GM12878 (cell line): ENCODE data around the gene TNFRSF8. TPM values are rescaled to one million over a fixed set of nuclear protein-coding genes. Genes with fewer than 3 reads are reported as not detected.

Experiments used
- ATAC-seq: fragments of 200-7000 bp; cut with Tn5 transposase; 3 replicates; pipeline ENCODE4 v1.9.1; 2020; ENCODE audit warnings: mild to moderate bottlenecking, moderate library complexity
- BruUV-seq: library from RNA; stranded (reverse); fragments of 400-500 nt; replicated peaks from 2 replicates; lab custom pipeline; 2021; lab: Mats Ljungman, UMichigan
- CTCF ChIA-PET: fragments of 300-600 bp; sonication (Branson Sonifier 250); formaldehyde crosslinking; extraction: SDS; loops from one replicate; lab custom pipeline; 2021; ENCODE audit warnings: inconsistent platforms; lab: Yijun Ruan, JAX
- POLR2A ChIA-PET: fragments of 350-600 bp; formaldehyde crosslinking; extraction: SDS; loops from one replicate; lab custom pipeline; 2021; ENCODE audit warnings: inconsistent platforms; lab: Charles Lee
- RAD21 ChIA-PET: fragments of 300-600 bp; sonication (Branson Sonifier 250); formaldehyde crosslinking; loops from one replicate; lab custom pipeline; 2023; ENCODE audit warnings: antibody characterized with exemption; ENCODE audit not compliant: unreplicated experiment; lab: Charles Lee
- SMC1A ChIA-PET: fragments of 300-600 bp; sonication (Branson Sonifier 250); formaldehyde crosslinking; loops from one replicate; lab custom pipeline; 2023; ENCODE audit not compliant: unreplicated experiment, uncharacterized antibody; lab: Charles Lee
- DNase-seq: peaks from one replicate; pipeline ENCODE4 v3.0.0-alpha.2; 2011; ENCODE audit warnings: low read depth, low spot score
- FAIRE-seq: peaks from 3 replicates; lab custom pipeline; 2011; peaks lifted over from hg19 to GRCh38; lab: Jason Lieb, UNC
- H2AFZ ChIP-seq: 2 replicates; pipeline ENCODE4 v1.6.0; 2011; ENCODE audit warnings: low read depth, low read length, control low read depth; ENCODE audit not compliant: control insufficient read depth
- H3K27ac ChIP-seq: 2 replicates; pipeline ENCODE4 v1.5.1; 2011; ENCODE audit warnings: control low read depth; ENCODE audit not compliant: control insufficient read depth, insufficient read depth
- H3K27me3 ChIP-seq, 2 experiments: replicated peaks in 1 of 2; 2 replicates each; pipeline versions ENCODE4 v1.6.0 to v1.6.1; 2011; ENCODE audit warnings: low read length in 1 of 2; ENCODE audit not compliant: control insufficient read depth in 2 of 2, insufficient read depth in 2 of 2
- H3K36me3 ChIP-seq, 2 experiments: 2 replicates each; pipeline ENCODE4 v1.5.1; 2011; ENCODE audit warnings: low read length in 1 of 2; ENCODE audit not compliant: control insufficient read depth in 2 of 2, insufficient read depth in 2 of 2
- H3K4me1 ChIP-seq: 2 replicates; pipeline ENCODE4 v1.6.1; 2011; ENCODE audit warnings: mild to moderate bottlenecking, low read length, moderate library complexity, mixed read lengths; ENCODE audit not compliant: control insufficient read depth, insufficient read depth
- H3K4me2 ChIP-seq: 2 replicates; pipeline ENCODE4 v1.6.0; 2011; ENCODE audit warnings: control low read depth; ENCODE audit not compliant: control insufficient read depth, insufficient read depth
- H3K4me3 ChIP-seq: fragments of 200-600 bp; sonication (generic); 2 replicates; pipeline ENCODE4 v1.5.1; 2016
- H3K79me2 ChIP-seq: 2 replicates; pipeline ENCODE4 v1.6.0; 2011; ENCODE audit warnings: low read length; ENCODE audit not compliant: control insufficient read depth, insufficient read depth
- H3K9ac ChIP-seq: 2 replicates; pipeline ENCODE4 v1.8.0; 2011; ENCODE audit warnings: low read length, control low read depth, mixed read lengths; ENCODE audit not compliant: control insufficient read depth, insufficient read depth
- H3K9me3 ChIP-seq: replicated peaks from 3 replicates; pipeline ENCODE4 v1.5.1; 2011; ENCODE audit warnings: mild to moderate bottlenecking, low read length; ENCODE audit not compliant: control insufficient read depth, insufficient read depth
- H4K20me1 ChIP-seq: 2 replicates; pipeline ENCODE4 v1.6.0; 2011; ENCODE audit not compliant: control insufficient read depth, insufficient read depth
- CTCF ChIP-seq, 3 experiments: IDR thresholded peaks in 2 of 3; conservative IDR thresholded peaks in 1 of 3; 2 replicates each; pipeline ENCODE4 v1.5.1; 2011; ENCODE audit warnings: low read depth in 3 of 3, low read length in 3 of 3, mild to moderate bottlenecking in 3 of 3, control low read depth in 2 of 3, moderate library complexity in 2 of 3, inconsistent platforms in 1 of 3, mixed read lengths in 1 of 3; ENCODE audit not compliant: control insufficient read depth in 2 of 3, insufficient read depth in 1 of 3; ENCODE audit errors: extremely low read depth in 1 of 3
- ZNF384 ChIP-seq: IDR thresholded peaks from 2 replicates; pipeline ENCODE4 v1.6.1; 2012; ENCODE audit warnings: low read depth, mild to moderate bottlenecking, low read length, improper control_type of control experiment, borderline replicate concordance
- WGBS: methylation state at CpG from one replicate; pipeline ENCODE4 v1.1.6; 2016; ENCODE audit warnings: low lambda C conversion rate; ENCODE audit not compliant: insufficient replicate concordance, insufficient coverage; ENCODE audit errors: missing lambda C conversion rate; 5-methylcytosine and 5-hydroxymethylcytosine counted together
- in situ Hi-C: fragments of 300-500 bp; cut with MboI; formaldehyde crosslinking; loops from 9 replicates; pipeline ENCODE4 v1.14.3; 2018; ENCODE audit warnings: mixed read lengths
- intact Hi-C: fragments of 100-400 bp; cut with micrococcal nuclease; formaldehyde crosslinking; loops from one replicate; pipeline ENCODE4 v1.14.2; 2022; ENCODE audit not compliant: unreplicated experiment
- polyA plus RNA-seq, 11 experiments: library from polyadenylated mRNA; depleted of rRNA in 4 of 11; unstranded in 6 of 11; stranded (reverse) in 5 of 11; fragments of >200 nt; fragmentation: Nextera tagmentation in 4 of 11; fragmentation: Illumina TruSeq in 1 of 11; extraction: Ambion mirVana in 4 of 11; extraction: Trizol in 1 of 11; gene quantifications; 1 replicate in 1 of 11; 2 replicates in 10 of 11; pipeline versions ENCODE4 v1.2.1 to v1.2.3, GENCODE V29; 2011 to 2016; ENCODE audit warnings: inconsistent platforms in 2 of 11, missing spikeins in 2 of 11, low read depth in 1 of 11
- total RNA-seq, 4 experiments: library from RNA; depleted of rRNA in 3 of 4; stranded (reverse); fragments of >200 nt in 3 of 4; fragmentation: Illumina TruSeq in 1 of 4; extraction: Trizol in 1 of 4; gene quantifications; 2 replicates each; pipeline versions ENCODE4 v1.2.1 to v1.2.3, GENCODE V29; 2013 to 2021
- TF ChIP-seq, protein P1 (sequence below): fragments of 450-650 bp; conservative IDR thresholded peaks from 2 replicates; pipeline ENCODE4 v1.6.1; 2017; ENCODE audit warnings: mild to moderate bottlenecking, moderate library complexity

TNFRSF8 gene
- total and polyA plus RNA-seq, 10 of the 15 experiments (the other 5 are each of a cell fraction or from before 2014, with no cell fraction given): 9.8 to 114 (median 58.8) TPM

GRCh38 chr1:12014141-12014991 lies 48.7 kb upstream of the TNFRSF8 start:
- 86% methylated on average over 16 of the region's 16 CpGs for WGBS
- FAIRE-seq: no peak

More at GRCh38 chr1:12014141-12014991, 48.7 kb upstream of the TNFRSF8 start:
- SMC1A ChIA-PET: no interaction called here
- Histone ChIP-seq H3K4me3 (no peak overlapping the region), H3K27me3 (no peaks in the 10 kb centered on the region), H2AFZ (no peak overlapping the region), H3K9ac (no peak overlapping the region), H3K36me3 (peaks cover 11 to 17% of the 10 kb centered on the region in 2 experiments; a peak in 3 of 4 replicates), H3K27ac (no peak overlapping the region), H3K79me2 (no peaks in the 10 kb centered on the region; the same call in 1 of the 2 replicates), H4K20me1 (no peaks in the 10 kb centered on the region), H3K4me1 (no peaks in the 10 kb centered on the region), H3K9me3 (no peaks in the 10 kb centered on the region), H3K4me2 (no peak overlapping the region)
- intact Hi-C loops (no loop called here), in situ Hi-C loops (no loop called here)
- ATAC-seq (no peak), DNase-seq (no peak)
- POLR2A ChIA-PET: interaction anchor here (0.9 kb wide), 1 partner anchor 17 kb away, joined by 4 read pairs; no protein-coding TSS in a partner anchor
- TF ChIP-seq ZNF384 (0 out of 2 replicates have a peak, but pooled peaks have one; percentile 17), CTCF (IDR thresholded peaks at IDR 0.05 in 2 of 3, conservative IDR thresholded peaks at IDR 0.05 in 1 of 3; ENCODE audit: control insufficient read depth in 2 of 3, extremely low read depth in 1 of 3, insufficient read depth in 1 of 3, low read depth in 3 of 3, low read length in 3 of 3) (peak in 1 of 3 experiments; percentile 3; a peak in 1 of 6 replicates)
- TF ChIP-seq, protein P1, sequence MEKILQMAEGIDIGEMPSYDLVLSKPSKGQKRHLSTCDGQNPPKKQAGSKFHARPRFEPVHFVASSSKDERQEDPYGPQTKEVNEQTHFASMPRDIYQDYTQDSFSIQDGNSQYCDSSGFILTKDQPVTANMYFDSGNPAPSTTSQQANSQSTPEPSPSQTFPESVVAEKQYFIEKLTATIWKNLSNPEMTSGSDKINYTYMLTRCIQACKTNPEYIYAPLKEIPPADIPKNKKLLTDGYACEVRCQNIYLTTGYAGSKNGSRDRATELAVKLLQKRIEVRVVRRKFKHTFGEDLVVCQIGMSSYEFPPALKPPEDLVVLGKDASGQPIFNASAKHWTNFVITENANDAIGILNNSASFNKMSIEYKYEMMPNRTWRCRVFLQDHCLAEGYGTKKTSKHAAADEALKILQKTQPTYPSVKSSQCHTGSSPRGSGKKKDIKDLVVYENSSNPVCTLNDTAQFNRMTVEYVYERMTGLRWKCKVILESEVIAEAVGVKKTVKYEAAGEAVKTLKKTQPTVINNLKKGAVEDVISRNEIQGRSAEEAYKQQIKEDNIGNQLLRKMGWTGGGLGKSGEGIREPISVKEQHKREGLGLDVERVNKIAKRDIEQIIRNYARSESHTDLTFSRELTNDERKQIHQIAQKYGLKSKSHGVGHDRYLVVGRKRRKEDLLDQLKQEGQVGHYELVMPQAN: no peak
- CTCF ChIA-PET: no interaction called here
- RAD21 ChIA-PET: no interaction called here
- BruUV-seq: no TSS peak
